Kidney epithelial cell (primary cell): ENCODE data around the gene LYRM7. TPM values are rescaled to one million over a fixed set of nuclear protein-coding genes. Genes with fewer than 3 reads are reported as not detected.

ENCODE experiments used
- DNase-seq: peaks from one replicate; pipeline ENCODE4 v3.0.0-alpha.2; 2010; ENCODE audit warnings: low read depth
- H3K27me3 ChIP-seq: 2 replicates; pipeline ENCODE4 v1.6.0; 2011; ENCODE audit warnings: low read length; ENCODE audit not compliant: control insufficient read depth, insufficient read depth
- H3K36me3 ChIP-seq: 2 replicates; pipeline ENCODE4 v1.5.1; 2011; ENCODE audit warnings: low read length; ENCODE audit not compliant: control insufficient read depth, insufficient read depth
- H3K4me3 ChIP-seq: 2 replicates; pipeline ENCODE4 v1.5.1; 2011; ENCODE audit warnings: low read depth, mild to moderate bottlenecking, control low read depth, low read length
- CTCF ChIP-seq: IDR thresholded peaks from 2 replicates; pipeline ENCODE4 v1.5.1; 2011; ENCODE audit warnings: mild to moderate bottlenecking, moderate library complexity, low read length, control low read depth, inconsistent platforms; ENCODE audit not compliant: insufficient read depth, poor library complexity, severe bottlenecking
- total RNA-seq: library from RNA; depleted of rRNA; stranded (reverse); fragments of >200 nt; gene quantifications from 2 replicates; pipeline ENCODE4 v1.2.3, GENCODE V29; 2015

LYRM7 gene
- total RNA-seq, 1 donor from 2014 or later, result 3.8 TPM

DNA sequence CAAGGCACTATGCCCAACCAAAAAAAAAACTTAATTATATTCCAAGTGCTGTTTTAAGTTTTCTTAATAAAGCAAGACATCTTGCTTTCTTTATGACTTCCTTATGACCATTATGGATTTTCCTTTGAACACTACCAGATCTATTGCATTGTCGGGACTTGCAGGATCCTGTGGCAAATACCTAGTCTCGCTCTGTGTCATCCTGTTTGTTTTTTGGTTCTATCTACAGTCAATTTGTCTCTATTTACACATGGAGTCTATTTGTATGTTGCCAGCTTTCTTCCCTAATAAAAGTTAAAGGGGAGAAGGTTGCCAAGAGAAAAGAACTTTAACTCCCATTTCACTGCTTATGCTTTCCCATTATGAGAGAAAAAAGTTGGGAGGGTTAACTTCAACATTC lies 10.6 kb upstream of the LYRM7 start:
- no peak for DNase-seq
- Histone ChIP-seq H3K4me3 (no peak overlapping the region), H3K27me3 (no peaks in the 10 kb centered on the region), H3K36me3 (peaks cover 1% of the 10 kb centered on the region)
- TF ChIP-seq CTCF, result no peak

- H3K4me3 ChIP-seq, result peak overlapping the region; percentile 87
- no peak for DNase-seq
- no peaks in the 10 kb centered on the region for H3K27me3 ChIP-seq
- H3K36me3 ChIP-seq, result peaks cover 1% of the 10 kb centered on the region
- no peak for TF ChIP-seq CTCF
Observed at GRCh38 chr5:131163276-131164119, 7.2 kb upstream of the LYRM7 start.

- peak; percentile 21 for DNase-seq
- TF ChIP-seq CTCF, result no peak
- Histone ChIP-seq H3K27me3 (no peaks in the 10 kb centered on the region), H3K36me3 (peaks cover 1% of the 10 kb centered on the region), H3K4me3 (peak overlapping the region; percentile 87)
Observed at GRCh38 chr5:131164191-131165118, 6.3 kb upstream of the LYRM7 start.

DNA sequence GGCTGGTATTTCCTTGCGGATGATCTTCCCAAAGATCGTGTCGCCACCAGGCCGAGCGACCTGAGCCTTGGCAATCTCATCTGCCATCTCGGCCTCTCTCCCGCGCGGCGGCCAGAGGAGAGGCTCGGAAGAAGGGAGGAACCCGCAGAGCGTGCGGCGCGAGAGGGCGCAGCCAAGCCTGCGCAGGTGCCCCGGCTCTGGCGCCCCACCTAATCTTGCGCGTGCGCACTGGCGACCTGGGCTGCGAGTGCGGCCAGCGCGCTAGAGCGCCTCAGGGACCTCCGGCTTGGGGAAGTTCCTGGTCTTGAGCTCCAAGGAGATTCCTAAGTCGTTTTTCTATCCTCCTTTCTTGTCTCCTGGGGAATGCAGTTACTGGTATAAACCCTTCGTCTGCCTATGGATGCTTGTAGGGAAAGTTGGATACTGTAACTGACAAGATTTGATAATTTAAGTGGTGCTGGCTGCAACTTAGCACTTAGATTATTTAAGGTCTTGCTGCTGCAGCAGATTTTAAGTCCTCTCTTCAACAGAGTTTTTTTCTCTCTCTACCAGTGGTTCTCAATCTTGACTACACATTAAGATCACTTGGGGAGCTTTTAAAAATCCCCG lies 5.5 kb upstream of the LYRM7 start, which contains the start of gene HINT1:
TSS of gene HINT1 (minus strand) at position 138 of the 609 bp plus-strand sequence. CDS start at position 87, 51 bp downstream.
- peak; percentile 29 for TF ChIP-seq CTCF
- peaks cover 1% of the 10 kb centered on the region for H3K36me3 ChIP-seq
- peak; percentile 60 for DNase-seq
- no peaks in the 10 kb centered on the region for H3K27me3 ChIP-seq
- H3K4me3 ChIP-seq, result peak within 1 kb of the TSS; percentile 87

DNA sequence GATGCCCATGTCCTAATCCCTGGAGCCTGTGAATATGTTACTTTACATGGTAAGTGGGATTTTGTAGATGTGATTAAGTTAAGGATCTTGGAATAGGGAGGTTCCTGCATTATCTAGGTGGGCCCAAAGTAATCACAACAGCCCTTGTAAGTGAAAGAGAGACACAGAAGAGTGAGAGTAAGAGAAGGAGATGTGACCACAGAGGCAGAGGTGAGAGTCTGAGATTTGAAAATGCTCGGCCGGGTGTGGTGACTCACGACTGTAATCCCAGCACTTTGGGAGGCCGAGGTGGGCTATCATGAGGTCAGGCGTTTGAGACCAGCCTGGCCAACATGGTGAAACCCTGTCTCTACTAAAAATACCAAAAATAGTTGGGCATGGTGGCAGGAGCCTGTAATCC lies 3.1 kb upstream of the LYRM7 start:
- H3K27me3 ChIP-seq, result no peaks in the 10 kb centered on the region
- DNase-seq, result no peak
- H3K4me3 ChIP-seq, result no peak overlapping the region
- H3K36me3 ChIP-seq, result no peaks in the 10 kb centered on the region
- no peak for TF ChIP-seq CTCF
